GM19193 (cell line): ENCODE measurements around the gene POMP.

Experiments
- POLR2A ChIP-seq: IDR thresholded peaks from 4 replicates; pipeline ENCODE4 v1.6.1; 2011; ENCODE audit not compliant: insufficient read depth, insufficient read length; ENCODE audit errors: extremely low read depth

POMP gene

GRCh38 chr13:28658796-28659620, at the start of gene POMP:
TSS of gene POMP (plus strand) at chr13:28659130. CDS start at chr13:28659185, 55 bp downstream.
- TF ChIP-seq POLR2A: peak; percentile 95

GRCh38 chr13:28609381-28609780, 49.5 kb upstream of the POMP start:
- TF ChIP-seq POLR2A: no peak

- TF ChIP-seq POLR2A: no peak
Observed at GRCh38 chr13:28609926-28610325, 49.0 kb upstream of the POMP start.

GRCh38 chr13:28610996-28611395, 47.9 kb upstream of the POMP start:
- TF ChIP-seq POLR2A: no peak

- no peak for TF ChIP-seq POLR2A
Observed at GRCh38 chr13:28611654-28612131, 47.2 kb upstream of the POMP start.

GRCh38 chr13:28613562-28613961, 45.4 kb upstream of the POMP start:
- TF ChIP-seq POLR2A: no peak

- no peak for TF ChIP-seq POLR2A
Observed at GRCh38 chr13:28615916-28616446, 42.9 kb upstream of the POMP start.

GRCh38 chr13:28618230-28618994, 40.5 kb upstream of the POMP start:
- TF ChIP-seq POLR2A: no peak

GRCh38 chr13:28620011-28620830, 38.7 kb upstream of the POMP start:
- no peak for TF ChIP-seq POLR2A

- no peak for TF ChIP-seq POLR2A
Observed at GRCh38 chr13:28621449-28621848, 37.5 kb upstream of the POMP start.

GRCh38 chr13:28622286-28622685, 36.6 kb upstream of the POMP start:
- TF ChIP-seq POLR2A: no peak

GRCh38 chr13:28623782-28624706, 34.9 kb upstream of the POMP start:
- TF ChIP-seq POLR2A: no peak

- TF ChIP-seq POLR2A: no peak
Observed at GRCh38 chr13:28624707-28625432, 34.1 kb upstream of the POMP start.

GRCh38 chr13:28626266-28626665, 32.7 kb upstream of the POMP start:
- no peak for TF ChIP-seq POLR2A

GRCh38 chr13:28628241-28628640, 30.7 kb upstream of the POMP start:
- no peak for TF ChIP-seq POLR2A
